Endodermal cell (in vitro differentiated cells): ENCODE measurements around the gene C13orf42. TPM values are rescaled to one million over a fixed set of nuclear protein-coding genes. Genes with fewer than 3 reads are reported as not detected.

ENCODE experiments used
- DNase-seq: peaks from one replicate; pipeline ENCODE4 v3.0.0-alpha.2; 2017
- H3K27ac ChIP-seq: 2 replicates; pipeline ENCODE4 v1.5.1; 2013; ENCODE audit warnings: mild to moderate bottlenecking, low read depth, low read length, moderate library complexity
- H3K27me3 ChIP-seq: 2 replicates; pipeline ENCODE4 v1.6.1; 2013; ENCODE audit warnings: mild to moderate bottlenecking, low read length, moderate library complexity; ENCODE audit not compliant: insufficient read depth, control insufficient read depth, poor library complexity, severe bottlenecking
- H3K36me3 ChIP-seq: 2 replicates; pipeline ENCODE4 v1.7.0; 2013; ENCODE audit warnings: mild to moderate bottlenecking, low read length, moderate library complexity; ENCODE audit not compliant: control insufficient read depth, insufficient read depth
- H3K4me1 ChIP-seq: one replicate; pipeline ENCODE4 v1.7.0; 2013; ENCODE audit warnings: low read length; ENCODE audit not compliant: control insufficient read depth, insufficient read depth
- H3K4me3 ChIP-seq: 2 replicates; pipeline ENCODE4 v1.5.1; 2013; ENCODE audit warnings: mild to moderate bottlenecking, low read length, moderate library complexity
- H3K9ac ChIP-seq: 2 replicates; pipeline ENCODE4 v1.6.1; 2013; ENCODE audit warnings: mild to moderate bottlenecking, low read length, moderate library complexity; ENCODE audit not compliant: poor library complexity, severe bottlenecking; ENCODE audit errors: extremely low read depth
- H3K9me3 ChIP-seq: 2 replicates; pipeline ENCODE4 v1.6.1; 2013; ENCODE audit warnings: mild to moderate bottlenecking, low read length, moderate library complexity; ENCODE audit not compliant: control insufficient read depth
- H3K27ac Mint-ChIP-seq: 2 replicates; pipeline ENCODE4 v1.8.0; 2020; ENCODE audit warnings: mixed read lengths
- H3K27me3 Mint-ChIP-seq: 2 replicates; pipeline ENCODE4 v1.8.0; 2021; ENCODE audit warnings: mild to moderate bottlenecking, mixed read lengths; ENCODE audit not compliant: insufficient read depth
- H3K36me3 Mint-ChIP-seq: 2 replicates; pipeline ENCODE4 v1.8.0; 2020; ENCODE audit warnings: low read depth, mixed read lengths
- H3K4me1 Mint-ChIP-seq: 2 replicates; pipeline ENCODE4 v1.8.0; 2020; ENCODE audit warnings: mixed read lengths
- H3K4me3 Mint-ChIP-seq: 2 replicates; pipeline ENCODE4 v1.8.0; 2020; ENCODE audit warnings: mild to moderate bottlenecking, moderate library complexity, mixed read lengths
- H3K9me3 Mint-ChIP-seq: 2 replicates; pipeline ENCODE4 v1.8.0; 2020; ENCODE audit warnings: mild to moderate bottlenecking, mixed read lengths
- WGBS, 2 experiments: methylation state at CpG; one replicate each; pipeline versions ENCODE4 v1.1.5 to v1.1.7; 2013; ENCODE audit warnings: missing lambda C conversion rate in 2 of 2, mixed read lengths in 1 of 2; ENCODE audit not compliant: insufficient coverage in 1 of 2, insufficient read length in 1 of 2; 5-methylcytosine and 5-hydroxymethylcytosine counted together
- total RNA-seq, 2 donors: library from RNA; stranded (reverse); fragmentation: NEBNext Ultra II Directional in 1 of 2; extraction: Animal tissue kit (Norgen Biotek cat#: 25700) in 1 of 2; gene quantifications; 2 replicates in 1 of 2; 3 replicates in 1 of 2; pipeline ENCODE4 v1.2.1, GENCODE V29; 2021
- TF ChIP-seq, protein P1 (sequence below): fragments of 200-600 bp; sonication (generic); conservative IDR thresholded peaks from 2 replicates; pipeline ENCODE4 v1.5.0; 2021; ENCODE audit warnings: antibody characterized with exemption, mild to moderate bottlenecking

The C13orf42 gene
- total RNA-seq, 2 donors from 2014 or later: 19.0 to 27.7 TPM

DNA sequence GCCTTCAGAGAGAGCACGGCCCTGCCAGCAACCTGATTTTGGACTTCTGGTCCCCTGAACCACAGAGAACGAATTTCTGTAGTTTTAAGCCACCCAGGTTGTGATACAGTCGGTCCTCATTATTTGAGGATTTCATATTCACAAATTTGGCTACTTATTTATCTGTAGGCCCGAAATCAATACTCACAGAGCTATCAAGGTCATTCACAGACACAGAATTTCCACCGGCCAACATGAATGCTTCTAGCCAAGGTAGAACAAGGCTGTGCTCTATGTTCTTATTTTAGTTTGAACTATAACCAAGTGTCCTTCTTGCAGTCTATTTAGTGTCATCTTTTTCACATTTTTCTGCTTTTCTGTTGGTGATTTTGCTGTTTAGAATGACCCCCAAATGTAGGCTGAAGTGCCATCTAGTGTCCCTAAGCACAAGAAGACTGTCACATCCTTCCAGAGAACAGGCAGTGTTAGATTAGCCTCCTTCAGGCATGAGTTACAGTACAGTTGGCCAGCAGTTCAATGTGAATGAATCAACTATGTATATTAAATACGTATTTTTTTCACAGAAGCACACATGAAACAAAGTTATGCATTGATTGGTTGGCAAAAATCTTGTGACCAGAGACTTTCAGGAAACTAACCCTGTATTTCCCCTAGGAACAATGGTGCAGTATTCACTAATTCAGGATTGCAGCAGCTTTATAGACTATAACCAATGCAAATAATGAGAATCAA is 63.5 kb downstream of the C13orf42 start:
- no peaks in the 10 kb centered on the region for H3K4me1 ChIP-seq
- H3K27me3 ChIP-seq: no peaks in the 10 kb centered on the region
- no peak overlapping the region for H3K9ac ChIP-seq
- H3K4me3 Mint-ChIP-seq: no peak overlapping the region
- TF ChIP-seq, protein P1, sequence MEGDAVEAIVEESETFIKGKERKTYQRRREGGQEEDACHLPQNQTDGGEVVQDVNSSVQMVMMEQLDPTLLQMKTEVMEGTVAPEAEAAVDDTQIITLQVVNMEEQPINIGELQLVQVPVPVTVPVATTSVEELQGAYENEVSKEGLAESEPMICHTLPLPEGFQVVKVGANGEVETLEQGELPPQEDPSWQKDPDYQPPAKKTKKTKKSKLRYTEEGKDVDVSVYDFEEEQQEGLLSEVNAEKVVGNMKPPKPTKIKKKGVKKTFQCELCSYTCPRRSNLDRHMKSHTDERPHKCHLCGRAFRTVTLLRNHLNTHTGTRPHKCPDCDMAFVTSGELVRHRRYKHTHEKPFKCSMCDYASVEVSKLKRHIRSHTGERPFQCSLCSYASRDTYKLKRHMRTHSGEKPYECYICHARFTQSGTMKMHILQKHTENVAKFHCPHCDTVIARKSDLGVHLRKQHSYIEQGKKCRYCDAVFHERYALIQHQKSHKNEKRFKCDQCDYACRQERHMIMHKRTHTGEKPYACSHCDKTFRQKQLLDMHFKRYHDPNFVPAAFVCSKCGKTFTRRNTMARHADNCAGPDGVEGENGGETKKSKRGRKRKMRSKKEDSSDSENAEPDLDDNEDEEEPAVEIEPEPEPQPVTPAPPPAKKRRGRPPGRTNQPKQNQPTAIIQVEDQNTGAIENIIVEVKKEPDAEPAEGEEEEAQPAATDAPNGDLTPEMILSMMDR: peak; percentile 41
- H3K9me3 Mint-ChIP-seq: no peaks in the 10 kb centered on the region
- DNase-seq: peak; percentile 14
- no peak overlapping the region for H3K27ac Mint-ChIP-seq
- no peak overlapping the region for H3K4me3 ChIP-seq
- WGBS, 2 experiments: 89 to 90% methylated on average over 5 to 6 of the region's 6 CpGs
- H3K27ac ChIP-seq: no peak overlapping the region
- no peaks in the 10 kb centered on the region for H3K9me3 ChIP-seq
- peaks cover 3% of the 10 kb centered on the region for H3K4me1 Mint-ChIP-seq
- H3K36me3 Mint-ChIP-seq: no peaks in the 10 kb centered on the region
- no peaks in the 10 kb centered on the region for H3K27me3 Mint-ChIP-seq
- no peaks in the 10 kb centered on the region for H3K36me3 ChIP-seq

DNA sequence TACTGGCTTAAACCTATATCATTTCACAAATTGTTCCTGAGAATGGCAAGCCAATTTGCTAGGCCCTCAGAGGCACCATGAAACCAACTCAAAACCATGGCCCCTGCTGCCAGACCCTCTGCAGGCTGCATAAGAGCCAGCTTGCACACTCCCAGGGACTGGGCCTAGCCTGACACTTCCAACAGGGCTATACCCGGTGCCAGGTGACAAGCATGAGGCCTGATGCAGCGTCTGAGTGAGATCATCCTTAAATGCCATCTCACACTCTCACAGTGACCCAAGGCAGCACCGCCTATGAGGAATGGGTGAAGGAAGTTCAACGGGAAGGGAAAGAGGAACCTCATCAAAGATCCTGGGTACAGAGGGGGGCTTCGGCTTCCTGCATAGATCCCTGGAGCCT is 65.6 kb downstream of the C13orf42 start:
- Histone ChIP-seq H3K27me3 (no peaks in the 10 kb centered on the region), H3K36me3 (no peaks in the 10 kb centered on the region), H3K4me1 (no peaks in the 10 kb centered on the region), H3K27ac (no peak overlapping the region), H3K9me3 (no peaks in the 10 kb centered on the region), H3K4me3 (no peak overlapping the region), H3K9ac (no peak overlapping the region)
- peak; percentile 44 for DNase-seq
- Mint-ChIP-seq H3K9me3 (no peaks in the 10 kb centered on the region), H3K36me3 (no peaks in the 10 kb centered on the region), H3K27ac (no peak overlapping the region), H3K27me3 (no peaks in the 10 kb centered on the region), H3K4me1 (peaks cover 3% of the 10 kb centered on the region), H3K4me3 (no peak overlapping the region)
- TF ChIP-seq, protein P1: no peak
- WGBS, 2 experiments: 89 to 100% methylated on average over 4 to 5 of the region's 5 CpGs

DNA sequence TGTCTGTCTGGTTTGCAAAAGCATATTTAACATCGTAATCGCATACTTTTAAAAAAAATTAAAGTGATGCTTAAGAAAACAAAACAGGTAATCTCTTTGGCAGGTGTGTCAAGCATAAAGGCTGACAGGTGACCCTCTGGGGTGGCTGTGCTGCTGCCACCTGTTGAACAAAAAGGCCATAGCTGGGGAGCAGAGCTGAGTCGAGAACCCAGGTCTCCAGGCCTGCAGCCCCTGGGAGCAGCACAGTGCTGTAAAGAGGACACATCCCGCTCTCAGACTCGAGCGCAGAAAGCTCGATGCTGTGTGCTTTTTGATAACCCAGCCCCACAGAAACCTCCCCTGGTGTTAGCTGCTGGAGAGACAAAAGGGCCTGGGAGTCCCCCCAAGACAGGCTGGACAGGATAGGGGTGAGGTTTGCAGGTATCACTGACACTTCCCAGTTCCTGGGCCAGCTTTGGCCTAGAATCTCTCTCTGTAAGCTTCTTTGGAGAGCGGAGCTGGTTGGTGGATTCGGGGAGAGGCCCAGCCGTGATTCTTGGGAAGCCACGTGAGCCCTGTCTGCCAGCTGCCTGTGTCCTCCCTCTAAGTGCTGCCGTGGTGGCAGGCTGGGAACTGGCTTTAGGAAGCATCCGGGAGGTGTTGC is 66.9 kb downstream of the C13orf42 start:
- Histone ChIP-seq H3K4me1 (no peaks in the 10 kb centered on the region), H3K9ac (no peak overlapping the region), H3K4me3 (no peak overlapping the region), H3K27ac (no peak overlapping the region), H3K27me3 (no peaks in the 10 kb centered on the region), H3K36me3 (no peaks in the 10 kb centered on the region), H3K9me3 (no peaks in the 10 kb centered on the region)
- TF ChIP-seq, protein P1: peak; percentile 64
- H3K36me3 Mint-ChIP-seq: no peaks in the 10 kb centered on the region
- no peak overlapping the region for H3K4me3 Mint-ChIP-seq
- no peaks in the 10 kb centered on the region for H3K9me3 Mint-ChIP-seq
- no peaks in the 10 kb centered on the region for H3K27me3 Mint-ChIP-seq
- DNase-seq: peak; percentile 69
- peaks cover 3% of the 10 kb centered on the region for H3K4me1 Mint-ChIP-seq
- 93 to 99% methylated on average over 9 to 13 of the region's 13 CpGs for WGBS, 2 experiments
- no peak overlapping the region for H3K27ac Mint-ChIP-seq
